Activated CD8-positive, alpha-beta T cell treated with anti-CD3 and anti-CD28 coated beads, Interleukin-2, amount 10 ng/mL, durations not matched to agents 7 days and 5 days (primary cell): ENCODE data around the gene ASB9. TPM values are rescaled to one million over a fixed set of nuclear protein-coding genes. Genes with fewer than 3 reads are reported as not detected.
"Not testable (repeated sequence)": the region's sequence is repeated elsewhere in the genome, so short reads cannot be mapped to it uniquely, and the experiment has no call there.

ENCODE experiments used
- ATAC-seq: fragments of 150-1000 bp; cut with Tn5 transposase; one replicate; pipeline ENCODE4 v1.10.0; 2021; ENCODE audit warnings: moderate library complexity
- CTCF ChIA-PET: fragments of 350-600 bp; sonication (Branson Sonifier 250); formaldehyde crosslinking; loops from one replicate; lab custom pipeline; 2021; ENCODE audit warnings: antibody characterized with exemption; lab: Charles Lee
- POLR2A ChIA-PET: fragments of 350-600 bp; sonication (Branson Sonifier 250); formaldehyde crosslinking; loops from one replicate; lab custom pipeline; 2021; ENCODE audit warnings: antibody characterized with exemption; lab: Charles Lee
- DNase-seq: peaks from one replicate; pipeline ENCODE4 v3.0.0-alpha.2; 2020
- H3K27ac Mint-ChIP-seq: one replicate; pipeline ENCODE4 v1.8.0; 2021; ENCODE audit warnings: mild to moderate bottlenecking, mixed read lengths
- H3K27me3 Mint-ChIP-seq: one replicate; pipeline ENCODE4 v1.8.0; 2021; ENCODE audit warnings: low read depth, mixed read lengths
- H3K36me3 Mint-ChIP-seq: one replicate; pipeline ENCODE4 v1.8.0; 2021; ENCODE audit warnings: low read depth, mixed read lengths
- H3K4me1 Mint-ChIP-seq: one replicate; pipeline ENCODE4 v1.8.0; 2021; ENCODE audit warnings: low read depth, mixed read lengths
- H3K4me3 Mint-ChIP-seq: one replicate; pipeline ENCODE4 v1.8.0; 2021; ENCODE audit warnings: mild to moderate bottlenecking, mixed read lengths
- H3K9me3 Mint-ChIP-seq: one replicate; pipeline ENCODE4 v1.8.0; 2022; ENCODE audit warnings: mixed read lengths; ENCODE audit not compliant: insufficient read depth
- total RNA-seq, 2 experiments: library from RNA; stranded (reverse); gene quantifications; one replicate each; pipeline ENCODE4 v1.2.3, GENCODE V29; 2021

The ASB9 gene
- total RNA-seq, 2 experiments from 2014 or later = 0.18 to 0.34 TPM

- H3K27me3 Mint-ChIP-seq = no peaks in the 10 kb centered on the region
- no peak overlapping the region for H3K27ac Mint-ChIP-seq
- H3K4me3 Mint-ChIP-seq = no peak overlapping the region
- peaks cover 39% of the 10 kb centered on the region for H3K4me1 Mint-ChIP-seq
- H3K9me3 Mint-ChIP-seq = peaks cover 2% of the 10 kb centered on the region
- ATAC-seq = no peak
- peaks cover 4% of the 10 kb centered on the region for H3K36me3 Mint-ChIP-seq
- ChIA-PET POLR2A (no interaction called here), CTCF (interaction anchor here (1.1 to 1.8 kb wide), 2 partner anchors 63 to 64 kb away, joined by 3 to 5 read pairs; no protein-coding TSS in a partner anchor)
- DNase-seq = no peak
Measured at GRCh38 chrX:15206306-15206705, 63.6 kb downstream of the ASB9 start.

GRCh38 chrX:15204130-15204751, 65.6 kb downstream of the ASB9 start:
- POLR2A ChIA-PET = no interaction called here
- peak overlapping the region; percentile 78 for H3K27ac Mint-ChIP-seq

GRCh38 chrX:15203694-15204093, 66.2 kb downstream of the ASB9 start:
- ChIA-PET POLR2A (no interaction called here), CTCF (interaction anchor here (0.6 to 2.3 kb wide), 3 partner anchors 12 to 60 kb away, joined by 3 to 12 read pairs (median 3); no protein-coding TSS in a partner anchor)
- Mint-ChIP-seq H3K4me1 (peaks cover 40% of the 10 kb centered on the region), H3K4me3 (peak overlapping the region; percentile 18), H3K36me3 (peaks cover 6% of the 10 kb centered on the region), H3K27me3 (no peaks in the 10 kb centered on the region), H3K9me3 (peaks cover 2% of the 10 kb centered on the region), H3K27ac (peak overlapping the region; percentile 78)
- ATAC-seq (no peak), DNase-seq (no peak)

More at GRCh38 chrX:15204130-15204751, 65.6 kb downstream of the ASB9 start:
- peak; percentile 64 for ATAC-seq
- peaks cover 2% of the 10 kb centered on the region for H3K9me3 Mint-ChIP-seq
- no peaks in the 10 kb centered on the region for H3K27me3 Mint-ChIP-seq
- DNase-seq = no peak
- peaks cover 6% of the 10 kb centered on the region for H3K36me3 Mint-ChIP-seq
- H3K4me1 Mint-ChIP-seq = peaks cover 40% of the 10 kb centered on the region
- peak overlapping the region; percentile 18 for H3K4me3 Mint-ChIP-seq
- CTCF ChIA-PET = interaction anchor here (0.9 kb wide), 1 partner anchor 11 kb away, joined by 3 read pairs; no protein-coding TSS in a partner anchor

- Mint-ChIP-seq H3K36me3 (peaks cover 6% of the 10 kb centered on the region), H3K4me1 (peaks cover 36% of the 10 kb centered on the region), H3K27ac (peak overlapping the region; percentile 57), H3K4me3 (no peak overlapping the region), H3K27me3 (no peaks in the 10 kb centered on the region), H3K9me3 (peaks cover 2% of the 10 kb centered on the region)
- peak; percentile 42 for ATAC-seq
- POLR2A ChIA-PET = interaction anchor here (1.1 to 1.4 kb wide), 2 partner anchors 44 to 60 kb away, joined by 3 to 4 read pairs; no protein-coding TSS in a partner anchor
- CTCF ChIA-PET = interaction anchor here (0.7 to 2.3 kb wide), 5 partner anchors 11 to 94 kb away, joined by 3 to 12 read pairs (median 5); no protein-coding TSS in a partner anchor
- DNase-seq = no peak
Measured at GRCh38 chrX:15202454-15203177, 67.3 kb downstream of the ASB9 start.

GRCh38 chrX:15200871-15201270, 69.0 kb downstream of the ASB9 start:
- Mint-ChIP-seq H3K36me3 (peaks cover 6% of the 10 kb centered on the region), H3K27me3 (no peaks in the 10 kb centered on the region), H3K9me3 (no peaks in the 10 kb centered on the region), H3K4me3 (no peak overlapping the region), H3K4me1 (peaks cover 35% of the 10 kb centered on the region), H3K27ac (no peak overlapping the region)
- no peak for ATAC-seq
- no peak for DNase-seq
- CTCF ChIA-PET = interaction anchor here (0.6 to 1.7 kb wide), 2 partner anchors 93 to 340 kb away, joined by 3 to 5 read pairs; no protein-coding TSS in a partner anchor
- POLR2A ChIA-PET = no interaction called here

DNA sequence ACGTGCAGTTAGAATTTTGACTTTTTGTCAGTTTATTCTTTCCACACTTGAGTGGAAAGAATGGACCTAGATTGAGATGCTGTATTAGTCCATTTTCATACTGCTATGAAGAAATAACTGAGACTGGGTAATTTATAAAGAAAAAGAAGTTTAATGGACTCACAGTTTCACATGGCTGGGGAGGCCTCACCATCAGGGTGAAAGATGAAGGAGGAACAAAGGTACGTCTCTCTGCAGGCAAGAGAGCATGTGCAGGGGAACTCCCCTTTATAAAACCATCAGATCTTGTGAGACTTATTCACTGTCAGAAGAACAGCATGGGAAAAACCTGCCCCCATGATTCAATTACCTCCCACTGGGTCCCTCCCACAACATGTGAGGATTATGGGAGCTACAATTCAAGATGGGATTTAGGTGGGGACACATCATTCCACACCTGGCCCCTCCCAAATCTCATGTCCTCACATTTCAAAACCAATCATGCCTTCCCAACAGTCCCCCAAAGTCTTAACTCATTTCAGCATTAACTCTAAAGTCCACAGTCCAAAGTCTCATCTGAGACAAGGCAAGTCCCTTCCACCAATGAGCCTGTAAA, 71.2 kb downstream of the ASB9 start:
- DNase-seq, H3K36me3 Mint-ChIP-seq, ATAC-seq, H3K27me3 Mint-ChIP-seq, H3K9me3 Mint-ChIP-seq, POLR2A ChIA-PET, H3K27ac Mint-ChIP-seq, H3K4me3 Mint-ChIP-seq, CTCF ChIA-PET: not testable (repeated sequence)
- H3K4me1 Mint-ChIP-seq = peaks cover 21% of the 10 kb centered on the region

DNA sequence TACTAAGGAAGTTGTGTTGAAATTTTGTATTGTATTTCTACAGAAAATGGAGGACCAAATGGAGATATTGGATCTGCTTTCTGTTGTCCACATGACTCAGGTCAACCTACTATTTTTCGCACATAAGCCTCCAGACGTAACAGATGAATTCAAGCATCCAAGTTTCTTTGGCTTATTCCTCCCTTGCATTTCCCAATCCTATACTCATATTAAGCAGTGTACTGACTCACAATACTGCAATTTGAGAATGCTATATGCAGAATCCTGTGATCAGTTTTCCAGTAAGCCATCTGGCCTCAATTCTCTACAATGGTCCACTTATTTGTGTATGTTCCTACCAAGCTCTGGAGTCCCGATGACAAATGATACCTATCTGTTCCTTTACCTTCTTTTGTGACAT, 75.7 kb downstream of the ASB9 start:
- Mint-ChIP-seq H3K36me3 (no peaks in the 10 kb centered on the region), H3K27ac (no peak overlapping the region), H3K9me3 (no peaks in the 10 kb centered on the region), H3K4me3 (no peak overlapping the region), H3K4me1 (no peaks in the 10 kb centered on the region), H3K27me3 (peaks cover 2% of the 10 kb centered on the region)
- ATAC-seq (no peak), DNase-seq (no peak)
- CTCF ChIA-PET = no interaction called here
- POLR2A ChIA-PET = no interaction called here

Other genes starting within 250 kb of the ASB9 start
- gene ASB11, start 45.6 kb upstream of the ASB9 start, total RNA-seq = not detected
- gene PIGA, start 65.4 kb upstream of the ASB9 start, total RNA-seq = 10 to 100 TPM; 19.0 to 20.9 TPM
- not detected for gene VEGFD, start 114.3 kb upstream of the ASB9 start, total RNA-seq
- gene PIR, start 223.2 kb upstream of the ASB9 start, total RNA-seq = under 1 TPM; 0.90 to 0.91 TPM
- not detected for gene BMX, start 230.7 kb upstream of the ASB9 start, total RNA-seq